ENCODE data around the gene CAMK2D. TPM values are rescaled to one million over a fixed set of nuclear protein-coding genes. Genes with fewer than 3 reads are reported as not detected.

Gene CAMK2D
- total RNA-seq, 1 donor from 2014 or later, result 31.7 TPM

- Mint-ChIP-seq H3K4me1 (peaks cover 53% of the 10 kb centered on the region), H3K4me3 (peak overlapping the region; percentile 84), H3K27ac (peak overlapping the region; percentile 100), H3K36me3 (no peaks in the 10 kb centered on the region), H3K9me3 (no peaks in the 10 kb centered on the region), H3K27me3 (ENCODE audit: low read depth) (no peaks in the 10 kb centered on the region)
- no peak for TF ChIP-seq CTCF (IDR thresholded peaks at IDR 0.05; ENCODE audit: unreplicated experiment)
- DNase-seq (ENCODE audit: low spot score in 2 of 2, unreplicated experiment in 2 of 2), result no peak
Observed at GRCh38 chr4:113763029-113763285, 1.4 kb upstream of the CAMK2D start.

GRCh38 chr4:113762186-113763028, 869 bp upstream of the CAMK2D start:
- Mint-ChIP-seq H3K27ac (peak overlapping the region; percentile 100), H3K4me3 (peak overlapping the region; percentile 84), H3K27me3 (ENCODE audit: low read depth) (no peaks in the 10 kb centered on the region), H3K36me3 (no peaks in the 10 kb centered on the region), H3K4me1 (peaks cover 57% of the 10 kb centered on the region), H3K9me3 (no peaks in the 10 kb centered on the region)
- DNase-seq (ENCODE audit: low spot score in 2 of 2, unreplicated experiment in 2 of 2), result peak; percentile 94 to 98
- TF ChIP-seq CTCF (IDR thresholded peaks at IDR 0.05; ENCODE audit: unreplicated experiment), result peak; percentile 4

GRCh38 chr4:113760795-113761619, 531 bp downstream of the CAMK2D start:
- H3K4me1 Mint-ChIP-seq, result peaks cover 51% of the 10 kb centered on the region

GRCh38 chr4:113760094-113760794, 1.3 kb downstream of the CAMK2D start:
- H3K4me1 Mint-ChIP-seq, result peaks cover 49% of the 10 kb centered on the region
- no peaks in the 10 kb centered on the region for H3K36me3 Mint-ChIP-seq
- H3K27me3 Mint-ChIP-seq (ENCODE audit: low read depth), result no peaks in the 10 kb centered on the region
- peak overlapping the region; percentile 84 for H3K4me3 Mint-ChIP-seq
- H3K9me3 Mint-ChIP-seq, result no peaks in the 10 kb centered on the region
- TF ChIP-seq CTCF (IDR thresholded peaks at IDR 0.05; ENCODE audit: unreplicated experiment), result no peak
- DNase-seq (ENCODE audit: low spot score in 2 of 2, unreplicated experiment in 2 of 2), result peak in 1 of 2 experiments; percentile 40
- peak overlapping the region; percentile 99 for H3K27ac Mint-ChIP-seq

More at GRCh38 chr4:113760795-113761619, 531 bp downstream of the CAMK2D start:
- DNase-seq (ENCODE audit: low spot score in 2 of 2, unreplicated experiment in 2 of 2), result peak in 1 of 2 experiments; percentile 36
- peak overlapping the region; percentile 84 for H3K4me3 Mint-ChIP-seq
- peak overlapping the region; percentile 99 for H3K27ac Mint-ChIP-seq
- no peaks in the 10 kb centered on the region for H3K9me3 Mint-ChIP-seq
- H3K27me3 Mint-ChIP-seq (ENCODE audit: low read depth), result no peaks in the 10 kb centered on the region
- TF ChIP-seq CTCF (IDR thresholded peaks at IDR 0.05; ENCODE audit: unreplicated experiment), result no peak
- no peaks in the 10 kb centered on the region for H3K36me3 Mint-ChIP-seq

GRCh38 chr4:113759696-113760093, 1.8 kb downstream of the CAMK2D start:
- no peak for TF ChIP-seq CTCF (IDR thresholded peaks at IDR 0.05; ENCODE audit: unreplicated experiment)
- H3K36me3 Mint-ChIP-seq, result no peaks in the 10 kb centered on the region
- H3K27me3 Mint-ChIP-seq (ENCODE audit: low read depth), result no peaks in the 10 kb centered on the region
- H3K27ac Mint-ChIP-seq, result peak overlapping the region; percentile 99
- no peaks in the 10 kb centered on the region for H3K9me3 Mint-ChIP-seq
- H3K4me1 Mint-ChIP-seq, result peaks cover 46% of the 10 kb centered on the region
- no peak for DNase-seq (ENCODE audit: low spot score in 2 of 2, unreplicated experiment in 2 of 2)
- peak overlapping the region; percentile 84 for H3K4me3 Mint-ChIP-seq

Measured in mesothelial cell of epicardium (in vitro differentiated cells).